ENCODE measurements around the gene ADAMTSL3.
"Not testable (repeated sequence)": the region's sequence is repeated elsewhere in the genome, so short reads cannot be mapped to it uniquely, and the experiment has no call there.

The ADAMTSL3 gene

GRCh38 chr15:83698294-83698693 is 44.4 kb downstream of the ADAMTSL3 start:
- no peaks in the 10 kb centered on the region for H3K36me3 ChIP-seq (ENCODE audit: control insufficient read depth in 5 of 5, insufficient read depth in 5 of 5, low read length in 5 of 5)
- no peak overlapping the region for H3K27ac ChIP-seq (ENCODE audit: low read depth, low read length)
- H3K4me3 ChIP-seq (ENCODE audit: low read depth in 1 of 5, low read length in 5 of 5): no peak overlapping the region
- no peaks in the 10 kb centered on the region for H3K27me3 ChIP-seq (ENCODE audit: control insufficient read depth in 5 of 5, insufficient read depth in 4 of 5, low read length in 5 of 5)
- H3K9ac ChIP-seq (ENCODE audit: low read length in 5 of 5): no peak overlapping the region
- H3K4me1 ChIP-seq (ENCODE audit: control insufficient read depth in 5 of 5, insufficient read depth in 5 of 5, low read length in 5 of 5): peaks cover 0 to 12% (median 5%) of the 10 kb centered on the region in 5 donors
- H3K9me3 ChIP-seq (ENCODE audit: control insufficient read depth in 5 of 5, low read length in 5 of 5): no peaks in the 10 kb centered on the region

GRCh38 chr15:83699028-83699427 is 45.1 kb downstream of the ADAMTSL3 start:
- Histone ChIP-seq H3K36me3 (ENCODE audit: control insufficient read depth in 5 of 5, insufficient read depth in 5 of 5, low read length in 5 of 5) (no peaks in the 10 kb centered on the region), H3K27ac (ENCODE audit: low read depth, low read length) (no peak overlapping the region), H3K9me3 (ENCODE audit: control insufficient read depth in 5 of 5, low read length in 5 of 5) (no peaks in the 10 kb centered on the region), H3K4me1 (ENCODE audit: control insufficient read depth in 5 of 5, insufficient read depth in 5 of 5, low read length in 5 of 5) (peaks cover 0 to 12% (median 5%) of the 10 kb centered on the region in 5 donors), H3K4me3 (ENCODE audit: low read depth in 1 of 5, low read length in 5 of 5) (no peak overlapping the region), H3K27me3 (ENCODE audit: control insufficient read depth in 5 of 5, insufficient read depth in 4 of 5, low read length in 5 of 5) (no peaks in the 10 kb centered on the region), H3K9ac (ENCODE audit: low read length in 5 of 5) (no peak overlapping the region)

GRCh38 chr15:83700082-83700481 is 46.2 kb downstream of the ADAMTSL3 start:
- H3K4me3 ChIP-seq (ENCODE audit: low read depth in 1 of 5, low read length in 5 of 5): no peak overlapping the region
- no peak overlapping the region for H3K9ac ChIP-seq (ENCODE audit: low read length in 5 of 5)
- H3K4me1 ChIP-seq (ENCODE audit: control insufficient read depth in 5 of 5, insufficient read depth in 5 of 5, low read length in 5 of 5): peaks cover 0 to 10% (median 5%) of the 10 kb centered on the region in 5 donors
- no peaks in the 10 kb centered on the region for H3K36me3 ChIP-seq (ENCODE audit: control insufficient read depth in 5 of 5, insufficient read depth in 5 of 5, low read length in 5 of 5)
- H3K9me3 ChIP-seq (ENCODE audit: control insufficient read depth in 5 of 5, low read length in 5 of 5): no peaks in the 10 kb centered on the region
- H3K27me3 ChIP-seq (ENCODE audit: control insufficient read depth in 5 of 5, insufficient read depth in 4 of 5, low read length in 5 of 5): no peaks in the 10 kb centered on the region
- H3K27ac ChIP-seq (ENCODE audit: low read depth, low read length): no peak overlapping the region

- not testable (repeated sequence) for H3K4me1 ChIP-seq (ENCODE audit: control insufficient read depth in 5 of 5, insufficient read depth in 5 of 5, low read length in 5 of 5); H3K36me3 ChIP-seq (ENCODE audit: control insufficient read depth in 5 of 5, insufficient read depth in 5 of 5, low read length in 5 of 5); H3K27me3 ChIP-seq (ENCODE audit: control insufficient read depth in 5 of 5, insufficient read depth in 4 of 5, low read length in 5 of 5); H3K27ac ChIP-seq (ENCODE audit: low read depth, low read length); H3K9ac ChIP-seq (ENCODE audit: low read length in 5 of 5); H3K9me3 ChIP-seq (ENCODE audit: control insufficient read depth in 5 of 5, low read length in 5 of 5); H3K4me3 ChIP-seq (ENCODE audit: low read depth in 1 of 5, low read length in 5 of 5)
Measured at GRCh38 chr15:83702314-83702713, 48.4 kb downstream of the ADAMTSL3 start.

GRCh38 chr15:83708328-83708727 is 54.4 kb downstream of the ADAMTSL3 start:
- Histone ChIP-seq H3K9ac (ENCODE audit: low read length in 5 of 5) (no peak overlapping the region), H3K4me1 (ENCODE audit: control insufficient read depth in 5 of 5, insufficient read depth in 5 of 5, low read length in 5 of 5) (peaks cover 0 to 3% (median 0%) of the 10 kb centered on the region in 5 donors), H3K27me3 (ENCODE audit: control insufficient read depth in 5 of 5, insufficient read depth in 4 of 5, low read length in 5 of 5) (no peaks in the 10 kb centered on the region), H3K4me3 (ENCODE audit: low read depth in 1 of 5, low read length in 5 of 5) (no peak overlapping the region), H3K27ac (ENCODE audit: low read depth, low read length) (no peak overlapping the region), H3K36me3 (ENCODE audit: control insufficient read depth in 5 of 5, insufficient read depth in 5 of 5, low read length in 5 of 5) (no peaks in the 10 kb centered on the region), H3K9me3 (ENCODE audit: control insufficient read depth in 5 of 5, low read length in 5 of 5) (no peaks in the 10 kb centered on the region)

GRCh38 chr15:83709241-83709640 is 55.3 kb downstream of the ADAMTSL3 start:
- Histone ChIP-seq H3K27ac (ENCODE audit: low read depth, low read length) (no peak overlapping the region), H3K4me3 (ENCODE audit: low read depth in 1 of 5, low read length in 5 of 5) (no peak overlapping the region), H3K36me3 (ENCODE audit: control insufficient read depth in 5 of 5, insufficient read depth in 5 of 5, low read length in 5 of 5) (no peaks in the 10 kb centered on the region), H3K9me3 (ENCODE audit: control insufficient read depth in 5 of 5, low read length in 5 of 5) (no peaks in the 10 kb centered on the region), H3K27me3 (ENCODE audit: control insufficient read depth in 5 of 5, insufficient read depth in 4 of 5, low read length in 5 of 5) (no peaks in the 10 kb centered on the region), H3K4me1 (ENCODE audit: control insufficient read depth in 5 of 5, insufficient read depth in 5 of 5, low read length in 5 of 5) (peaks cover 0 to 6% (median under 1%) of the 10 kb centered on the region in 5 donors), H3K9ac (ENCODE audit: low read length in 5 of 5) (no peak overlapping the region)

- Histone ChIP-seq H3K27ac (ENCODE audit: low read depth, low read length) (no peak overlapping the region), H3K9me3 (ENCODE audit: control insufficient read depth in 5 of 5, low read length in 5 of 5) (no peaks in the 10 kb centered on the region), H3K4me1 (ENCODE audit: control insufficient read depth in 5 of 5, insufficient read depth in 5 of 5, low read length in 5 of 5) (peaks cover 0 to 7% (median 3%) of the 10 kb centered on the region in 5 donors), H3K4me3 (ENCODE audit: low read depth in 1 of 5, low read length in 5 of 5) (no peak overlapping the region), H3K36me3 (ENCODE audit: control insufficient read depth in 5 of 5, insufficient read depth in 5 of 5, low read length in 5 of 5) (no peaks in the 10 kb centered on the region), H3K9ac (ENCODE audit: low read length in 5 of 5) (no peak overlapping the region), H3K27me3 (ENCODE audit: control insufficient read depth in 5 of 5, insufficient read depth in 4 of 5, low read length in 5 of 5) (no peaks in the 10 kb centered on the region)
Measured at GRCh38 chr15:83709811-83710210, 55.9 kb downstream of the ADAMTSL3 start.

GRCh38 chr15:83710452-83710851 is 56.5 kb downstream of the ADAMTSL3 start:
- H3K27ac ChIP-seq (ENCODE audit: low read depth, low read length): no peak overlapping the region

GRCh38 chr15:83711236-83711635 is 57.3 kb downstream of the ADAMTSL3 start:
- H3K9me3 ChIP-seq (ENCODE audit: control insufficient read depth in 5 of 5, low read length in 5 of 5): no peaks in the 10 kb centered on the region
- no peak overlapping the region for H3K4me3 ChIP-seq (ENCODE audit: low read depth in 1 of 5, low read length in 5 of 5)
- H3K4me1 ChIP-seq (ENCODE audit: control insufficient read depth in 5 of 5, insufficient read depth in 5 of 5, low read length in 5 of 5): peaks cover 0 to 10% (median 6%) of the 10 kb centered on the region in 5 donors
- H3K27me3 ChIP-seq (ENCODE audit: control insufficient read depth in 5 of 5, insufficient read depth in 4 of 5, low read length in 5 of 5): no peaks in the 10 kb centered on the region
- H3K9ac ChIP-seq (ENCODE audit: low read length in 5 of 5): no peak overlapping the region
- no peak overlapping the region for H3K27ac ChIP-seq (ENCODE audit: low read depth, low read length)
- H3K36me3 ChIP-seq (ENCODE audit: control insufficient read depth in 5 of 5, insufficient read depth in 5 of 5, low read length in 5 of 5): no peaks in the 10 kb centered on the region

More at GRCh38 chr15:83710452-83710851, 56.5 kb downstream of the ADAMTSL3 start:
- no peak overlapping the region for H3K9ac ChIP-seq (ENCODE audit: low read length in 5 of 5)
- H3K27me3 ChIP-seq (ENCODE audit: control insufficient read depth in 5 of 5, insufficient read depth in 4 of 5, low read length in 5 of 5): no peaks in the 10 kb centered on the region
- H3K4me3 ChIP-seq (ENCODE audit: low read depth in 1 of 5, low read length in 5 of 5): no peak overlapping the region
- H3K4me1 ChIP-seq (ENCODE audit: control insufficient read depth in 5 of 5, insufficient read depth in 5 of 5, low read length in 5 of 5): peaks cover 0 to 7% (median 4%) of the 10 kb centered on the region in 5 donors
- H3K9me3 ChIP-seq (ENCODE audit: control insufficient read depth in 5 of 5, low read length in 5 of 5): no peaks in the 10 kb centered on the region
- H3K36me3 ChIP-seq (ENCODE audit: control insufficient read depth in 5 of 5, insufficient read depth in 5 of 5, low read length in 5 of 5): no peaks in the 10 kb centered on the region

- Histone ChIP-seq H3K27me3 (ENCODE audit: control insufficient read depth in 5 of 5, insufficient read depth in 4 of 5, low read length in 5 of 5) (no peaks in the 10 kb centered on the region), H3K36me3 (ENCODE audit: control insufficient read depth in 5 of 5, insufficient read depth in 5 of 5, low read length in 5 of 5) (no peaks in the 10 kb centered on the region), H3K9me3 (ENCODE audit: control insufficient read depth in 5 of 5, low read length in 5 of 5) (no peaks in the 10 kb centered on the region), H3K4me3 (ENCODE audit: low read depth in 1 of 5, low read length in 5 of 5) (no peak overlapping the region), H3K27ac (ENCODE audit: low read depth, low read length) (no peak overlapping the region), H3K4me1 (ENCODE audit: control insufficient read depth in 5 of 5, insufficient read depth in 5 of 5, low read length in 5 of 5) (peaks cover 0 to 10% (median 6%) of the 10 kb centered on the region in 5 donors), H3K9ac (ENCODE audit: low read length in 5 of 5) (no peak overlapping the region)
Measured at GRCh38 chr15:83713242-83713641, 59.3 kb downstream of the ADAMTSL3 start.

Data from subcutaneous abdominal adipose tissue (tissue), 5 donors.